GM12875 (cell line): ENCODE data around the gene GNB1L.

ENCODE experiments used
- H3K4me3 ChIP-seq: one replicate; pipeline ENCODE4 v1.5.1; 2011; ENCODE audit warnings: low read depth, low read length, control low read depth
- TF ChIP-seq, protein P1 (sequence below): IDR thresholded peaks from 2 replicates; pipeline ENCODE4 v1.5.1; 2011; ENCODE audit warnings: low read depth, mild to moderate bottlenecking, control low read depth, inconsistent platforms, low read length, moderate library complexity, borderline replicate concordance; ENCODE audit not compliant: insufficient read depth

Gene GNB1L

DNA sequence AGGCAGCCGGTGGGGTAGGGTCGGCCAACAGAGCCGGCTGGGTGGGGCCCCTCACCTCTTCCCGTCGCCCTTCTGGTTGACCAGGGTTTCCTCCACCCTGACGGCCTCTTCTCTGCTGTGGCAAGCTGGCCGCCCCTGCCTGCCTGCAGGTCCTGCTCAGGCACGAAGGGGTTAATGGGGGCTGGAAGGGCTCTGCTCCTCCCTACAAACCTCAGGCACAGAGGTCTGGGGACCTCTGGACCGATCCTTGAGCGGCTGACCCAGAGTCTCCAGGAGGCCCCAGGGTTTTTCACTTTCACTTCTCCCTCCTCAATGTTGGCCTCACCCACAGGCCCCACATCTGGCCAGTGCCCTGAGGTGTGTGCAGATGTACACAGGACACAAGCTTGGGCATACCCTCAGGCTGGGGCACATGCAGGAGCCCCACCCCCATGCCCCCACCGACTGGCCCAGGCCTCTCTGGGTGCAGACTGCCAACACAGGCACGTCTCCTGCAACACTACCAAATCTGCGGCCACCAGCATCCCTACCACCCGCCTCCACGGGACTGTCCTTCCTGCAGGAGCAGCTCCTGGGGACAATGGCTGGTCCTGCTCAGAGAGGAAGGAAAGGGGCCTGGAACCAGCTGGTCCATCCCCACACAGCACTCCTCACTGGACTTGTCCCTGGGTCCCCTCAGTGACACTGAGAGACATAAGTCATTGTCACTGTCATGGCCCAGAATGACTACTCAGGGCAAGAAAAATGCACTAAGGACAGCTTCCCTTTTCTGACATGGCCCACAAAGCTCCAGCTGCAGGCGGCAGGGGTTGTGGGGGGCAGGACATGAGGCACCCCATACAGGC lies 97.3 kb downstream of the GNB1L start:
- H3K4me3 ChIP-seq = no peak overlapping the region

DNA sequence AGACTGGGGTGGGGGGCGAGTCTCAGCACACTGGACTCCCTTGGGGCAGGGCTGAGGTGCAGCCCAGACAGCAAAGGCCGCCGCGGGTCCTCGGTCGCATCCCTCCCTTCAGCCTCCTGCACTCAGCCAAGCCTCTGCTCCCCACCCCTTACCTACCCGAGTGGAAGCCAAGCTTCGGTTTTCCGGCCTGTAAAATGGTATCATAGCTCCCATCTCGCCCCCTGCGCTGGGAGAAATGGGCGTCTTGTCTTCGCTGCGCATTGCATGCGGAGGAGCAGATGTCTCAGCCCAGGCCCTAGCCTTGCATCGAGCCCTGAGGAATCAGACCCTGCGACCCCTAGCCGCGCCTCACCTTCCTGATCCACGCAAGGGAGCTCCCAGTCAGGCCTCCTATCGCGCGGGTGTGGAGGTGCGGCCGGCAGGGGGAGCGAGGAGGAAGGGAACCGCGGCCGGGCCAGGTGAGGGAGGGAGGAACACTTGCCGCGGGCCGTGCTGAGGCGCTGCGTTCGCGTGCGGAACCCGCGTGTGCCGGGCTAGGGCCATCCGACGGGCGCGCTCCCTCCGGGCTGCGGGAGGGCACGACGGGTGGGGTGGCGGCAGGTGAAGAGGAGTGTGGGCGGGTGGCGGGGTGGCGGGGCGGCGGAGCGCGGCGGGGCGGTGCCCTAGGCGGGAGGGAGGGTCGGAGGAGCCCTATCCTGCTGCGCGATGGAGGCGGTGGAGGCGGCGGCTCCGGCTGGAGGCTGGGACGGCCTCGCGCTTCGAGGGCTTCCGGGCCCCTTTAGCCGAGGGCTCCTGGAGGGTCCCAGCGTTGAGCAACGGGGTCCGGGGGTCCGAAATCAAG lies 98.2 kb downstream of the GNB1L start:
- no peak overlapping the region for H3K4me3 ChIP-seq
- TF ChIP-seq, protein P1, sequence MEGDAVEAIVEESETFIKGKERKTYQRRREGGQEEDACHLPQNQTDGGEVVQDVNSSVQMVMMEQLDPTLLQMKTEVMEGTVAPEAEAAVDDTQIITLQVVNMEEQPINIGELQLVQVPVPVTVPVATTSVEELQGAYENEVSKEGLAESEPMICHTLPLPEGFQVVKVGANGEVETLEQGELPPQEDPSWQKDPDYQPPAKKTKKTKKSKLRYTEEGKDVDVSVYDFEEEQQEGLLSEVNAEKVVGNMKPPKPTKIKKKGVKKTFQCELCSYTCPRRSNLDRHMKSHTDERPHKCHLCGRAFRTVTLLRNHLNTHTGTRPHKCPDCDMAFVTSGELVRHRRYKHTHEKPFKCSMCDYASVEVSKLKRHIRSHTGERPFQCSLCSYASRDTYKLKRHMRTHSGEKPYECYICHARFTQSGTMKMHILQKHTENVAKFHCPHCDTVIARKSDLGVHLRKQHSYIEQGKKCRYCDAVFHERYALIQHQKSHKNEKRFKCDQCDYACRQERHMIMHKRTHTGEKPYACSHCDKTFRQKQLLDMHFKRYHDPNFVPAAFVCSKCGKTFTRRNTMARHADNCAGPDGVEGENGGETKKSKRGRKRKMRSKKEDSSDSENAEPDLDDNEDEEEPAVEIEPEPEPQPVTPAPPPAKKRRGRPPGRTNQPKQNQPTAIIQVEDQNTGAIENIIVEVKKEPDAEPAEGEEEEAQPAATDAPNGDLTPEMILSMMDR = peak; percentile 65

More for the DNA sequence above, 97.3 kb downstream of the GNB1L start:
- TF ChIP-seq, protein P1 = no peak

DNA sequence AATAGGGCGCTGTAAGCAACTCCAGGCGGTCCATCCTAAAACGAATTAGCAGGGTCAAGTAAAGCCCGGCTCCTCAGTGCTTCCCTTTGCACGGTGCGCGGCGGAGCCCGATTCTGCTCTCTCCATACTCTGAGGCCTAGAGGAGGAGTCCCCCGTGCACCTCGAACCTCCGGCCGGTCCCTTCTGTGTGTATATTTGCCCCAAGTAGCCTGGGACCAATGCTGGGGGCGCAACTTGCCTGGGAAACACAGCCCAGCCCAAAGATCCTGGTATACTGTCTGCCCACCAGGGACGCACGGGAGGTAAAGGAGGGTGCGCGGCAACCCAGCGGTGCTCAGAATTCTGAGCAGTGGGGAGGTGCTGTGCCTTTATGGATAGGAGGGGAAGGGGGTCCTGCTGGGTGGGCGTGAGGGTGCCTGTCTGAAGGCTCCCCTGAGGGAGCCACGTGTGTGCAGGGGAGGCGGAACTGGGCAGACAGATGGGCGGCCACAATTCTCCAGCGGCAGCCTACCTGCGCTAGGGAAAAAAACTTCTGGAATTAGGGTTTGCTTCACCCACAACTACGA lies 98.9 kb downstream of the GNB1L start:
- H3K4me3 ChIP-seq = no peak overlapping the region

GRCh38 chr22:19755145-19755710 lies 99.4 kb downstream of the GNB1L start:
- TF ChIP-seq, protein P1 = no peak
- H3K4me3 ChIP-seq = no peak overlapping the region

More for the DNA sequence above, 98.9 kb downstream of the GNB1L start:
- TF ChIP-seq, protein P1 = 0 out of 2 replicates have a peak, but pooled peaks have one; percentile 1

- no peak overlapping the region for H3K4me3 ChIP-seq
- TF ChIP-seq, protein P1 = no peak
Observed at GRCh38 chr22:19754701-19755144, 100.0 kb downstream of the GNB1L start.

DNA sequence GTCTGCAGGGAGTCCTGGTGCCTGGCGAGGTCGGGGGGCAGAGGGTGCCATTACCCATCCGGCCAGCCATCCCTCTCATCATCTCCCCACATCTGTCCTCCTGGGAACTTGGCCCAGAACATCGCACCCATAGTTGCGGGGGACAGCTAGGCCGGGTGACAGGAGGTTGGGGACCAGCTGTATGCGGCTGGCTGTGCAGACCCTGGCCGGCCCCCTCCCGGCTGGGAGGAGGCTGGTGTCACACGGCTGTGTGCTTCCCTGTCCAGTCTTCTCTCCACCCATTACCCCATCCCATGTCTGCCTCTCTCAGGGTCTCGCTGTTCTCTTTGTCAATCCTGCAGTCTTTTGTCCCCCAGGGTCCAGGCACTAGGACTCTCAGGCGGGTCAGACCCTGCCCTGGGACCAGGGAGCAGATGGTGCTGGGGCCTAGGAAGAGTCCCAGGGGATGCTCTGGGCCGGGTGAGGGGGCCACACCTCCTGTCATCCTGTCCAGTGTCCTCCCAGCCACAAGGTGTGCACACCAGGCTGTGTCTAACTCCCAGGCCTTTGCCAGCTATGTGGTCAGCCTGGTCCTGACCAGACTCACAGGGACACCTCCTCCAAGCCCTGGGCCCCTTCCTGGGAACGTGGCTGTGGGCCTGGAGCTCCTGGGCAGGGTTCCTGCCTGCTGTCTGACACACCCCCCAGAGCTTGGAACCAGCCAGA lies 100.5 kb downstream of the GNB1L start:
- no peak overlapping the region for H3K4me3 ChIP-seq
- TF ChIP-seq, protein P1 = no peak
